ENCODE data around the gene MFAP2. TPM values are rescaled to one million over a fixed set of nuclear protein-coding genes. Genes with fewer than 3 reads are reported as not detected.
A peak's percentile ranks its signal among the peaks of the same experiment; 100 is the strongest.

MFAP2 gene
- total RNA-seq, 4 donors from 2014 or later, result 1.1 to 5.6 (median 3.5) TPM; not detected in 1

DNA sequence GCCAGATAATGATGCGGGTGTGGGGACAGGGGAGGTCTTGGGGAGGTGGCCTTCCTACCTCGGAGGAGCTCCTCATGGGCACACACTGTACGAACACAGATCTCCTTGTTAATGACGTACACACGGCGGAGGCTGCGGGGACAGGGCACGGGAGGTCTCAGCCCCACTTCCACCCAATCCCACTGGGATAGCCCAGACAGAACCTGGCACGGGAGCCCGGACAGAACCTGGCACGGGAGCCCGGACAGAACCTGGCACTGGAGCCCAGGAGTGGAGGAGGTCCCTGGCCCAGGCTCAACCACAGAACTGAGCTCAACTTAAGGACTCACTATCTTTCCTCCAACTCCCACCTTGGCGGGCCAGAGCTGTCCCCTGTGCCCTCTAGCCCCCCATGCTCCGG, 5.2 kb downstream of the MFAP2 start:
- H3K4me3 ChIP-seq, result no peak overlapping the region
- intact Hi-C loops (cut with DNase I; ENCODE audit: low total_unique reads) (no loop called here), in situ Hi-C loops (cut with MboI; ENCODE audit: low pct_ligation_motif_present in 1 of 4, low pct_unique_long_range_greater_than_20kb in 1 of 4, low sequenced_read_pairs in 3 of 4) (no loop called here)
- H3K9me3 ChIP-seq, result no peaks in the 10 kb centered on the region
- WGBS, 2 donors (ENCODE audit: low coverage in 1 of 2), result 40 to 84% methylated on average over 1 to 14 of the region's 14 CpGs
- peaks cover 3 to 25% (median 16%) of the 10 kb centered on the region in 4 donors for H3K4me1 ChIP-seq
- peaks cover 14% of the 10 kb centered on the region for H3K27me3 ChIP-seq
- H3K36me3 ChIP-seq, result no peaks in the 10 kb centered on the region
- DNase-seq, result no peak
- no peak overlapping the region for H3K27ac ChIP-seq
- TF ChIP-seq POLR2AphosphoS5 (IDR thresholded peaks at IDR 0.05), result no peak
- no peak for TF ChIP-seq EP300 (IDR thresholded peaks at IDR 0.05; ENCODE audit: low read depth)
- no peak for TF ChIP-seq POLR2A (IDR thresholded peaks at IDR 0.05)
- no peak for TF ChIP-seq CTCF (IDR thresholded peaks at IDR 0.05)

- no peak for DNase-seq
- H3K9me3 ChIP-seq, result no peaks in the 10 kb centered on the region
- intact Hi-C loops (cut with DNase I; ENCODE audit: low total_unique reads) (no loop called here), in situ Hi-C loops (cut with MboI; ENCODE audit: low pct_ligation_motif_present in 1 of 4, low pct_unique_long_range_greater_than_20kb in 1 of 4, low sequenced_read_pairs in 3 of 4) (no loop called here)
- H3K4me3 ChIP-seq, result no peak overlapping the region
- H3K4me1 ChIP-seq, result peaks cover under 1 to 12% (median 4%) of the 10 kb centered on the region in 4 donors
- no peaks in the 10 kb centered on the region for H3K27me3 ChIP-seq
- no peak for TF ChIP-seq POLR2A (IDR thresholded peaks at IDR 0.05)
- no peak for TF ChIP-seq POLR2AphosphoS5 (IDR thresholded peaks at IDR 0.05)
- TF ChIP-seq CTCF (IDR thresholded peaks at IDR 0.05), result no peak
- TF ChIP-seq EP300 (IDR thresholded peaks at IDR 0.05; ENCODE audit: low read depth), result no peak
- 88% methylated on average over 9 of the region's 9 CpGs; no CpG with 5 or more reads in 1 of the 2 donors for WGBS, 2 donors (ENCODE audit: low coverage in 1 of 2)
- no peaks in the 10 kb centered on the region for H3K36me3 ChIP-seq
- H3K27ac ChIP-seq, result no peak overlapping the region
Observed at GRCh38 chr1:16973215-16973614, 7.2 kb downstream of the MFAP2 start.

DNA sequence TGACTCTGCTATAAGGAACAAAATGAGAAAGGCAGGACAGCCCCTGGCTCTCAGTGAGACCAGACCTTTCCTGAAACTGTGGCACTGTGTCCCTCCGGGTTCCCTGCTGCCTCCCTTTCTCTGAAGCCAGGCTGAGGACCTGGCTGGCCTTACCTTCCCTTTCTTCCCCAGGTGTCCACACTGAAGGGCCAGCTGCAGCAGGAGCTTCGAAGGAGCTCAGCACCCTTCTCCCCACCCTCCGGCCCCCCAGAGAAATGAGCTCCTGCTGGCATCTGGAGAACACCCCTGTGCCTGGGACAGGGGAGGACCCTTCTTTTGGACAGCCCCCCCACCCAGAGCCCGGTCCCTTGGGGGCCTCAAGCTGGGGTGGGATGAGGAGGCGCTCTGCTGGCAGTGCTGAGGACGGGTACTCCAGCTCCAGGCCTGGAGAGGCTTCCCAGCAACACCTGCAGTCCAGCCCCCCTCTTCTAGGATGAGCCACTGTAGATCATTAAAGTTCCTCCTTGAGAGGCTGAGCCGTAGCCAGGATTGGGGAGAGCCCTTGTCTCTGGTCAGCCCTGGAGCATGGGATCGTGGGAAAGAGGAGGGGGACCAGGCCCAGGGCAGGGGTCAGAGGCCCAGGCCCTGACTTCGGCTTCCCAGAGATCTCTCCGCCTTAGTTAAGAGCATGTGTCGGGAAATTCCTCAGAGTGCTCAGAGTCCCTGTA, 8.1 kb downstream of the MFAP2 start:
- WGBS, 2 donors (ENCODE audit: low coverage in 1 of 2), result 83% methylated on average over 11 of the region's 11 CpGs; no CpG with 5 or more reads in 1 of the 2 donors
- peaks cover 0 to 10% (median 3%) of the 10 kb centered on the region in 4 donors for H3K4me1 ChIP-seq
- in situ Hi-C loops (cut with MboI; ENCODE audit: low pct_ligation_motif_present in 1 of 4, low pct_unique_long_range_greater_than_20kb in 1 of 4, low sequenced_read_pairs in 3 of 4) (no loop called here), intact Hi-C loops (cut with DNase I; ENCODE audit: low total_unique reads) (no loop called here)
- TF ChIP-seq POLR2AphosphoS5 (IDR thresholded peaks at IDR 0.05), result no peak
- TF ChIP-seq POLR2A (IDR thresholded peaks at IDR 0.05), result no peak
- TF ChIP-seq EP300 (IDR thresholded peaks at IDR 0.05; ENCODE audit: low read depth), result no peak
- TF ChIP-seq CTCF (IDR thresholded peaks at IDR 0.05), result no peak
- H3K4me3 ChIP-seq, result no peak overlapping the region
- no peaks in the 10 kb centered on the region for H3K36me3 ChIP-seq
- H3K27ac ChIP-seq, result peak overlapping the region in 1 of 4 donors; percentile 17
- no peak for DNase-seq
- no peaks in the 10 kb centered on the region for H3K9me3 ChIP-seq
- no peaks in the 10 kb centered on the region for H3K27me3 ChIP-seq

DNA sequence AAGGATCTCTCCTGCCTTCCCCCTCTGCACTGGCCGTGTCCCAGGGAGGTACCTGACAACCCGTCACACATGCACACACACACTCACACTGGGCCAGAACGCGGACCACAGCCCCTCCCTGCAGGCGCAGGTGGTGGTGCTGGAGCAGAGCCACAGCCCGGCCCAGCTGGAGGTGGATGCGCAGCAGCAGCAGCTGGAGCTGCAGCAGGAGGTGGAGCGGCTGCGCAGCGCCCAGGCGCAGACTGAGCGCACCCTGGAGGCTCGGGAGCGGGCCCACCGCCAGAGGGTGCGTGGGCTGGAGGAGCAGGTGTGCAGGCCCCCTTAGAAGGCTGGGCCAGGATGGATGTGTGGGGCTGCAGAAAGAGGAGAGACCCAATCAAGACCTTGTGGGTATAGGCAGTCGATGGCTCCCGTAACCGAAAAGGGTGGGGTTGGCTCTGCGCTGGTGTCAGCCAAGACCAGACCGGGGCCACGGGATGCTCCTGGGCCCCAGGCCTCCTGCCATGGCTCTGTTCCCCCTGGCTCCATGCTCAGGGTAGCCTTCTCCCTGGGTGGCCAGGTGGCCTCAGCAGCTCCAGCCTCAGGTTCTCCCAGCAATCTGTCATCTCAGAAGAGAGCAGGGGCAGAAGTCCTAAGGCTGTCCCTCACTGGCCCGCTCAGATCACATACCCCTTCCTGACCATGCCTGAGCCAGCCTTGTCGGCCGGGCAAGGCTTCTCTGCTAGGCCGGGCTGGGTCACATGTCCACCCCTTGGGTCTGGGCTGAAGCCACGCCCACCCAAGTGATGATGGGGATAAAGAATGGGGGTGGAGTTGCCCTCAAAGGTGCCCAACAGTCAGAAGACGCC, 8.9 kb downstream of the MFAP2 start:
- no peaks in the 10 kb centered on the region for H3K27me3 ChIP-seq
- H3K36me3 ChIP-seq, result no peaks in the 10 kb centered on the region
- no peak for DNase-seq
- TF ChIP-seq POLR2AphosphoS5 (IDR thresholded peaks at IDR 0.05), result no peak
- TF ChIP-seq EP300 (IDR thresholded peaks at IDR 0.05; ENCODE audit: low read depth), result no peak
- no peak for TF ChIP-seq POLR2A (IDR thresholded peaks at IDR 0.05)
- TF ChIP-seq CTCF (IDR thresholded peaks at IDR 0.05), result no peak
- in situ Hi-C loops (cut with MboI; ENCODE audit: low pct_ligation_motif_present in 1 of 4, low pct_unique_long_range_greater_than_20kb in 1 of 4, low sequenced_read_pairs in 3 of 4), result no loop called here
- no peak overlapping the region for H3K4me3 ChIP-seq
- peak overlapping the region in 1 of 4 donors; percentile 17 for H3K27ac ChIP-seq
- H3K9me3 ChIP-seq, result no peaks in the 10 kb centered on the region
- intact Hi-C loops (cut with DNase I; ENCODE audit: low total_unique reads), result no loop called here
- 56 to 58% methylated on average over 3 to 26 of the region's 28 CpGs for WGBS, 2 donors (ENCODE audit: low coverage in 1 of 2)
- H3K4me1 ChIP-seq, result peaks cover 0 to 13% (median 9%) of the 10 kb centered on the region in 4 donors
